ENCODE data around the gene TAPBP. TPM values are rescaled to one million over a fixed set of nuclear protein-coding genes. Genes with fewer than 3 reads are reported as not detected.

Gene TAPBP
- total and polyA plus RNA-seq, 2 of the 8 experiments (the other 6 are each of a cell fraction or from before 2014, with no cell fraction given) = 24.5 to 35.4 TPM

- H3K14ac ChIP-seq (ENCODE audit: insufficient read length) = no peak overlapping the region
- peak overlapping the region; percentile 36 for H3K27ac ChIP-seq (ENCODE audit: low read depth, low read length)
- H4K91ac ChIP-seq (replicated peaks; ENCODE audit: insufficient read length, low read length) = no peak overlapping the region
- H4K8ac ChIP-seq (ENCODE audit: extremely low read depth, insufficient read depth, low read length) = no peak overlapping the region
- peak overlapping the region in 2 of 4 experiments; percentile 9 to 23; a peak in 3 of 7 replicates for H3K9ac ChIP-seq (replicated peaks in 1 of 4; ENCODE audit: extremely low read depth in 1 of 4, low read depth in 3 of 4, low read length in 3 of 4)
- no peak overlapping the region for H4K5ac ChIP-seq (ENCODE audit: insufficient read length, low read depth, low read length)
- H3K18ac ChIP-seq (ENCODE audit: extremely low read depth, low read length) = no peak overlapping the region
- H3K79me2 ChIP-seq (ENCODE audit: control insufficient read depth in 1 of 2, insufficient read depth in 2 of 2, low read length in 2 of 2) = peaks cover 0 to 32% of the 10 kb centered on the region in 2 experiments; a peak in 3 of 4 replicates
- H3K23me2 ChIP-seq (ENCODE audit: low read depth, low read length) = peaks cover 18% of the 10 kb centered on the region
- H2AFZ ChIP-seq (ENCODE audit: low read length) = no peak overlapping the region
- ChIA-PET CTCF (ENCODE audit: partially characterized antibody) (interaction anchor here (0.7 to 1.3 kb wide), 6 partner anchors 10 to 105 kb away, joined by 3 to 7 read pairs (median 3); partner anchors contain the start of gene B3GALT4), POLR2A (ENCODE audit: partially characterized antibody) (interaction anchor here (0.8 to 1.3 kb wide), 8 partner anchors 8 to 111 kb away, joined by 3 to 5 read pairs (median 4); partner anchors contain the start of gene RGL2)
- H2BK20ac ChIP-seq (ENCODE audit: low read length) = no peak overlapping the region
- H2BK120ac ChIP-seq (replicated peaks; ENCODE audit: low read depth, low read length) = no peak overlapping the region
- DNase-seq (ENCODE audit: low read depth in 1 of 2, low spot score in 2 of 2) (no peak), FAIRE-seq (no peak)
- H3K36me3 ChIP-seq (ENCODE audit: control insufficient read depth in 2 of 4, insufficient read depth in 4 of 4, low read length in 3 of 4) = peaks cover 10 to 31% (median 21%) of the 10 kb centered on the region in 4 experiments; a peak in 7 of 8 replicates
- peaks cover 7% of the 10 kb centered on the region; the same call in 1 of the 2 replicates for H3K79me1 ChIP-seq (ENCODE audit: low read depth, low read length)
- H2BK5ac ChIP-seq (ENCODE audit: low read depth, low read length) = peak overlapping the region; percentile 18; the same call in 1 of the 2 replicates
- peaks cover 2 to 5% of the 10 kb centered on the region in 2 experiments for H4K20me1 ChIP-seq (replicated peaks in 1 of 2; ENCODE audit: control insufficient read depth in 1 of 2, insufficient read depth in 2 of 2, low read length in 2 of 2)
- peak overlapping the region; percentile 49 to 62 for H3K4me2 ChIP-seq (ENCODE audit: insufficient read depth in 1 of 2, low read depth in 2 of 2, low read length in 2 of 2)
- H3K23ac ChIP-seq (ENCODE audit: insufficient read length) = no peak overlapping the region
- H3K4me1 ChIP-seq (replicated peaks in 1 of 4; ENCODE audit: control insufficient read depth in 3 of 4, insufficient read depth in 4 of 4, low read length in 3 of 4) = peaks cover 0 to 28% (median 19%) of the 10 kb centered on the region in 4 experiments; a peak in 6 of 7 replicates
- H2AK5ac ChIP-seq (ENCODE audit: low read depth, low read length) = no peak overlapping the region; the same call in 1 of the 2 replicates
- no peaks in the 10 kb centered on the region; a peak in 1 of 4 replicates for H3K9me3 ChIP-seq (ENCODE audit: insufficient read depth in 2 of 2, low read depth in 1 of 2, low read length in 1 of 2)
- 89% methylated on average over 32 of the region's 32 CpGs; no CpG with 5 or more reads in 1 of the 2 experiments for WGBS, 2 experiments (ENCODE audit: extremely low coverage in 1 of 2, insufficient coverage in 1 of 2, insufficient read length in 1 of 2, insufficient replicate concordance in 2 of 2, low coverage in 1 of 2, low lambda C conversion rate in 2 of 2, missing lambda C conversion rate in 1 of 2)
- no peak overlapping the region for H2BK12ac ChIP-seq (ENCODE audit: low read depth, low read length)
- peak overlapping the region in 3 of 4 experiments; percentile 4 to 98 (median 76); a peak in 2 of 8 replicates for H3K4me3 ChIP-seq (ENCODE audit: extremely low read depth in 1 of 4, insufficient read depth in 2 of 4, low read depth in 3 of 4, low read length in 4 of 4)
- H3K56ac ChIP-seq (replicated peaks; ENCODE audit: insufficient read length, low read depth, low read length) = no peak overlapping the region
- no peaks in the 10 kb centered on the region for H3K27me3 ChIP-seq (replicated peaks in 1 of 4; ENCODE audit: control insufficient read depth in 3 of 4, extremely low read depth in 1 of 4, insufficient read depth in 3 of 4, low read length in 3 of 4)
- no peak overlapping the region for H2BK15ac ChIP-seq (ENCODE audit: low read length)
- H3K4ac ChIP-seq (replicated peaks; ENCODE audit: insufficient read length, low read depth, low read length) = no peak overlapping the region
- TF ChIP-seq RXRA (IDR thresholded peaks at IDR 0.05; ENCODE audit: insufficient read depth, low read depth, low read length) (no peak), SAP30 (IDR thresholded peaks at IDR 0.05; ENCODE audit: insufficient read depth, insufficient replicate concordance, low read length) (no peak), SP2 (IDR thresholded peaks at IDR 0.05; ENCODE audit: low read length) (no peak), POLR2A (IDR thresholded peaks at IDR 0.05; ENCODE audit: control extremely low read depth in 1 of 2, low read depth in 2 of 2, low read length in 2 of 2) (no peak), YY1 (IDR thresholded peaks at IDR 0.05; ENCODE audit: low read depth, low read length) (no peak), NANOG (IDR thresholded peaks at IDR 0.05; ENCODE audit: insufficient read depth, low read depth, low read length, poor library complexity, severe bottlenecking) (no peak), KDM5A (IDR thresholded peaks at IDR 0.05; ENCODE audit: low read length) (no peak), RBBP5 (IDR thresholded peaks at IDR 0.05; ENCODE audit: borderline replicate concordance, low read depth, low read length) (no peak), POLR2AphosphoS5 (IDR thresholded peaks at IDR 0.05; ENCODE audit: low read depth, low read length) (no peak), E2F6 (IDR thresholded peaks at IDR 0.05) (no peak), CBX5 (IDR thresholded peaks at IDR 0.05; ENCODE audit: low read depth, low read length) (no peak)
Measured at GRCh38 chr6:33320315-33321181, 6.7 kb upstream of the TAPBP start.

Measured in H1 (cell line).